ENCODE data around the gene SGTA.
A peak's percentile ranks its signal among the peaks of the same experiment; 100 is the strongest.

The SGTA gene

DNA sequence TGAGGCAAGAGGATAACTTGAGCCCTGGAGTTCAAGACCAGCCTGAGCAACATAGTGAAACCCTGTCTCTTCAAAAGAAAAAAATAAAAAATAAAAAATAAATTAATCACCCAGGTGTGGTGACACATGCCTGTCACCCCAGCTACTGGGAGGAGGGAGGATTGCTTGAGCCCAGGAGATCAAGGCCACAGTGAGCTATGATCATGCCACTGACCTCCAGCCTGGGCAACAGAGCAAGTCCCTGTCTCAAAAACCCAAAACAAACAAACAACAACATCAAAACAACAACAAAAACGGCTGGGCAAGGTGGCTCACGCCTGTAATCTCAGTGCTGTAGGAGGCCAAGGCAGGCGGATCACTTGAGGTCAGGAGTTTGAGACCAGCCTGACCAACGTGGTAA is 39.0 kb downstream of the SGTA start:
- DNase-seq, result no peak

DNA sequence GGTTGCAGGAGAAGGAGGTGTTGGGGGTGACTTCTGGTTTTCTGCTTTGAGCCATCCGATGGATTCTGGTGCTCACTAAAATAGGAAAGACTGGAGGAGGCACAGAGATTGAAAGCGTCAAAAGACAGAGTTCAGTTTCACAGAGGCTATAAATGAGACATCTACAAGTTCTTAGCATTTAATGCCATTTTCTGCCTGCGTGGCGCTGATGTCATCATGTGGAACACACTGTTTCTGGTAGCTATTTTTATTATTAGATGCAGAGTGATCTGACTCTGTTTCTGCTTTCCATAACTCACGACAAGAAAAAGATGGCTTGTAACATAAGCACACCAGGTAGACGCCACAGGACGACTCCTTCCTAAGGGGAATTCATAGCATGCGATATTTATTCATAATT is 40.0 kb downstream of the SGTA start:
- DNase-seq, result no peak

DNA sequence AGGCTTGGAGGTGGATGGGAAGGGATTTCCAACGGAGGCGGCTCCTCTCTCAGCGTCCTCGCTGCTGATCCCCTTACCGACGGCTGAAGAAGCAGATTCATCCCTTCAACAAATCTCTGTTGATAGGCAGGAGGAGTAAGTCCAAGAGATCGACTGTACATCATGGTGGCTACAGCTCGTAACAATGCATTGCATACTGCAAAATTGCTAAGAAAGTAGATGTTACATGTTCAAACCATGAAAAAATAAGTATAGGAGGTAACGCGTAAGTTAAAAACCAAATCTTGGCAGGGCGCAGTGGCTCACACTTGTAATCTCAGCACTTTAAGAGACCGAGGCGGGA is 42.8 kb downstream of the SGTA start:
- DNase-seq, result no peak

DNA sequence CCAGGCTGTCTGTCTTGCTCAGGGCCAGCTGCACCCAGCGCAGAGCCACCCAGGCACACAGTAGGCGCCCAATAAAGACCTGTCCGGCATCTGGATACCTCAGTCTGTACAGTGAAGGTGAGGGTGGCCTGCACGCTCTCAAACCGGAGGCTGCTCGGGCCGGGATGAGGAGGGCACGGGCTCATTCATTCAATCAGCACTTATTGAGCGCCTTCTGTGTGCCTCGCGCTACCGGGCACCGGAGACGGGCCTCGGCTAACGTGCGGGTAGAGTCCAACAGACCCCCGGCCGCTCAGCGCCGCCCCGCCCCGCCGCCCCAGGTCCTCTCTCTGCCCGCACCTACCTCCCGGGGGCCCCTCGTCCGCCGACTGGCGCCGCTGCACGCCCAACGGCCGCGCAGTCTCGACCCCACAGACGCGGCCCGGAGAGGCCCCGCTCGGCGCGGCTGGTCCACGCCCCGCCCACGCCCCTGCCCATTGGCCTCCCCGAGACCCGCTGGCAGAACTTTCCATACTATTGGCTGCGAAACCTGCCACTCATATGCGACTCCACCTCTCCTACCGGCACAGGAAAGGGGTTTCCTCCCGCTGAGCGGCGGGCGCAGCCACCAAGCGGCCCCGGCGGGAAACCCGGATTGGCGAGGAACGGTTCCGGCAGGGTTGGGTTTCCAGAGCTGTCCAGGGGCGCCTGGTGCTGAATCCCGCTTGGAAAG is 43.3 kb downstream of the SGTA start, which contains the start of gene SLC39A3:
TSS of gene SLC39A3 (minus strand) at position 416 of the 712 bp plus-strand sequence. CDS start 2,760 bp downstream, outside the sequence.
- peak; percentile 99 for DNase-seq

DNA sequence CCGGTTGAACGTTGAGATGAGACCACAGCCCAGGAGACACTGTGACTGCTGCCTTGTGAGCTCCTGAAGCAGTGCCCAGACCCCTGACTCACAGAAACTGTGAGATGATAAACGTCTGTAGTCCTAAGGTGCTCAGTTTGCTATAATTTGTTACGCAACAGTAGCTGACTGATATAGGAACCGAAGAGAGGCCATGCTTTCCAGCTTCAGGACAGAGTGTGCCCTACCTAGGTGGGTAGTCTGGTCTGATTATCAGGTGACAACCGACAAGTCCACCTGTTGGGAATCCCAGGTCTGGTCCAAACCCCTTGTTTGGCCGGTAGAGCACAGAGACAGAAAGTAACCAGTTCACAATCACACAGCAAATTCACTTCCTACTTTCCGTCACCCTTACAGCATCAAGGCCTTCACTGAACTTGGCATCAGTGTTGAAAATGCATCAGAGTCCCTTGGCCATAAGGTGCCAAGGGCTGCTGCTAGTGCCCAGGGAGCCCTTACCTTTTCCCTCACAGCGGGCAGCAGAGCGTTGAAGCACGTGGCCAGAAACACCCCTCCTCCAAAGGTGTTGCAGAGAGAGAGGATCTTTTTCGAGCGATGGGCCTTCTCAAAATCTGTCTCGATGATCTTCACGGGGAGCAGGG is 46.4 kb downstream of the SGTA start:
- DNase-seq, result no peak

DNA sequence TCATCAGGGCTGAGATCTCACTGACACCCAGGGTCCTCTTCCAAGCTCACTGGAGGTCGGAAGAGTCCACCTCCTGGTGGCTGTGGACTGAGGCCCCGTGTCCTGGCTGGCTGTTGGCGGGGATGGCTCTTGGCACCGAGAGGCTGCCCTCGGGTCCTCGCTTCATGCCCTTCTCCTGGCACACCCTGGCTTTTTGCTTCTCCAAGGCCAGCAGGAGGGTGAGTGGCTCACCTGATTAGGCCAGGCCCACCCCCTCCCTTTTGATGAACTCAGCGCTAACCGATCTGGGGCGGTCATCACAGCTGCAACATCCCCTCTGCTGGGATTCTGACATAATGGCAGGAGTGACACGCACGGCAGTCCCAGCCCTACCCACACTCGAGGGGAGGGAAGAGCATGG is 47.7 kb downstream of the SGTA start:
- no peak for DNase-seq

DNA sequence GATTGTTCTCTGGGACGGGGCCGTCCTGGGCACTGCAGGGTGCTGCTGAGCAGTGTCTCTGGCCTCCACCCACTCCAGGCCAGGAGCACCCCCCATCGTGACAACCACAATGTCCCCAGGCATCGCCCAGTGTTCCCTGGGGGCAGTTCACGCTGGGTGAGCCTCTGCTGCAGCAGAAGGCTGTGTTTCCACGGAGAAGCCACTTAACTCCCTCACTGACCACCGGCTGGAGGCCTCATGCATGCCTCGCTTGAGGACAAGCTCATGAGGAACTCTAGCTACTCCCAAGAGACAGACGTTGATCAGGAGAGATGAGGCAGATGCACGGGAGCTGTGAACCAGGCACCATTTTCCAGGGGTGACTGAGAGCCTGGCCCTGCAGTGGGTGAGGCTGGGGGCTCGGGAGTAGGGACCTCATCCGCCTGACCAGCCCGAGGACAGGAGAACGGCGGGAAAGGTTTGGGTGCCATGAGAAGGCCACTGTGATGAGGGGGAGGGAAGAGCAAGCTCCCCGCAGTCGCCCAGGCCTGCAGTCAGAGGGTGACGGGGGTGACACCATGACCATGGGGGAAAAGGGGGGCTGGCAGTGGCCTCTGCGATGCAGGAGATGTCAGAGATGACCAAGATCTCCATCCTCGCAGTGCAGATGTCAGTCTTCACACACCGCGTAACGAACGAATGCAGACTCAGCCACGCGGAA is 48.3 kb downstream of the SGTA start:
- no peak for DNase-seq

DNA sequence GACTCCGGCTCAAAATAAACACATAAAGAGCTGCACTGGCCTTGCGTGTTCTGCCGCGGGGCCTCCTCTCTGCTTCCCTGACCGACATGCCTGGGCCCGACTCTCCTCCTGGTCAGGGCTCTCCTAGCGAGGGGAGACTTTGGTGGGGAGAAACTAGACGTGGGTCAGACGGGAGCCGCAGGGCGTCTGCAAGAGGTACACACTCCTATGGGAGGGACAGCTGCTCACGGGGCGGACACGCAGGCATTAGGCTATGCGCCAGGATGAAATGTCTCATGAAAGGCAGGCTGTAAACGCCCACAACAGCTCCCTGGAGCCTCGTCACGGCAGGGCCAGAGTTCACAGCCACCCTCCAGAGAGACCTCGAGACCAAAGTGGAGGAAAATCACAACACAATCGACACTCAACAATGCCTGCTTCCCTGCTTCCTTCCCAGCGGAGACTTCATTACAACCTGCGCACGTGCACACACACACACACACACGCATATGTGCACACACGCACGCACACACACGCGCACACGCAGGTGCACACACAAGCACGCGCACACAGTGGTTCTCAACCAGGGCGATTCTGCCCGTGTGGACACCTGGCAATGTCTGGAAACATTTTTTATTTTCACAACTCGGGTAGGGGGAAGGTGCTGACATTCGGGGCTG is 49.0 kb downstream of the SGTA start:
- no peak for DNase-seq

DNA sequence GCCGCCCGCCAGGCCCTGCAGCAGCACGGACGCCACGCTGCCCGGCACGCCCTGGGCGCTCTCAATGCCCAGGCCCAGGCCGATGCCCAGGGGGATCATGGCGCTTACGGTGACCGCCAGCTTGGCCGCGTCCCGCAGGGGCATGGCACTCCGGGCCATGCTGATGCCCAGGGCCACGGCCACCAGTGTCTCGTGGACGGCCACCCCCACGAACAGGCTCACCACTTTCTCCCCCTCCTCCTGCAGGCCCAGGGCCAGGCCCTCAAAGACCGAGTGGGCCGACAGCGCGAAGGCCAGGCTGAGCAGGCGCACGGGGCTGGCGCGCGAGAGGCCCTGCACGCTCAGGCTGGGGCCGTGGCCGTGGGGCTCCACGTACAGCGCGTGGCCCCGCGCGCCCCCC is 50.2 kb downstream of the SGTA start:
- DNase-seq, result no peak

DNA sequence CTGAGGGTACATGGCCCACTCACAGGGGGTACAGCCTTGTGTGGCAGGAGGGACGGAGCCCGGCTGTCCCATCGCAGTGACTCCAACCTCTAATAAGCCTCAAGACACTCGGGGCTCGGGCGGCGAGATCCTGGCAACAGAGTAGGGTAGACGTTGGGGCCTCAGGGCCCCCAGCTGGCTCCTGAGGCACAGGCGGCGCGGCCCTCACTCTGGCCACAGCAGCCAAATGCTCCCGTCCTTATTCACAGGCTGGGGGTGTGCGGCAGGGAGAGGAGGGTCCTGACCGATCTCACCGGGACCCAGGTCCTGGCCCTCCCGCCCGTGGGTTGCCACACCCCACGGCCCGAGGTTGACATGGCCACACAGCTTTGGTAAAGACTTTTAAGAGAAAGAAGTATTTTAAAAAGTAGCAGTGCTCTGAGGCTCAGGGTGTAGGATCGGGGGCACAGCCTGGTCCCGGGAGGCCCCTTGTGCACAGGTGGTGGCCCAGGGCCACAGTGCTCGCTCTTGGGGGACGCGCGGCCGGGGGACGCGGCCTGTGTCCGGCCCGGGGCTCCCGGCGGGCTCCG is 50.8 kb downstream of the SGTA start:
- DNase-seq, result no peak

DNA sequence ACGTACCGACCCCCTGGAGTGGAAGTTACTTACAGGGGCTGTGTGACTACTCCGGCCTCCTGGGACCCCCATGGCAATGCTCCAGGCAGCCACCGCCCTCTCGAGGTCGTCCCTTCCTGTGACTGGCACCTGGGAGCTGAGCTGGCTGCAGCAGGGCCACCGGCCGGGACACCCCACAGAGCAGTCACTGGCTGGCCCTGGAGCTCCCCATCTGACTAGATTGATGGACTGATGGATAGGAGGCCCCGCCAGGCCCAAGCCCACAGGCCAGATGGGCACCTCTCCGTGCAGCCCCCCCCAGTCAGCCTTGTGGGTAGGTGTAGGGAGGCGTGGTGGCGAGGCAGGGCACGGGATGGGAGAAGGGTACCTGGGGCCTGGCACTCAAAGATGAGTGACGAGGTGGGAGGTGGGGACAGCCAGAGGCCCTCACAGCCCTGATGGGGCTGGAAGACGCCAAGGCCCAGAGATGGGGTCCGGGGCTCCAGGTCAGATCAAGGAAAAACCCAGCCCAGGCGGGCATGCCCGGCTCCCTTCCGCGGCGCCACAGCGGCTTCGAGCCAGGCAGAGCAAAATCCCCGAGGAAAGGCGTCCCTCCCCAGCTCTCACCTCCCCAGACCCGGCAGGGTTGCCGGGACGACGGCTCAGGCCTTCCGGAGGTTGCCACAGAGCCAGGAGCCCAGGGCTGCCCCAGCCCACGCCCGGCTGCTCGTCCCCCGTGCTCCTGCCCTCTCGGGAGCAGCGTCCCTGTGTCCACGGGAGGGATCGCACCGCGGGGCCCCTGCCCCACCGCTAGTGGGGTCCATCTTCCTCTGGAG is 51.7 kb downstream of the SGTA start:
- no peak for DNase-seq

DNA sequence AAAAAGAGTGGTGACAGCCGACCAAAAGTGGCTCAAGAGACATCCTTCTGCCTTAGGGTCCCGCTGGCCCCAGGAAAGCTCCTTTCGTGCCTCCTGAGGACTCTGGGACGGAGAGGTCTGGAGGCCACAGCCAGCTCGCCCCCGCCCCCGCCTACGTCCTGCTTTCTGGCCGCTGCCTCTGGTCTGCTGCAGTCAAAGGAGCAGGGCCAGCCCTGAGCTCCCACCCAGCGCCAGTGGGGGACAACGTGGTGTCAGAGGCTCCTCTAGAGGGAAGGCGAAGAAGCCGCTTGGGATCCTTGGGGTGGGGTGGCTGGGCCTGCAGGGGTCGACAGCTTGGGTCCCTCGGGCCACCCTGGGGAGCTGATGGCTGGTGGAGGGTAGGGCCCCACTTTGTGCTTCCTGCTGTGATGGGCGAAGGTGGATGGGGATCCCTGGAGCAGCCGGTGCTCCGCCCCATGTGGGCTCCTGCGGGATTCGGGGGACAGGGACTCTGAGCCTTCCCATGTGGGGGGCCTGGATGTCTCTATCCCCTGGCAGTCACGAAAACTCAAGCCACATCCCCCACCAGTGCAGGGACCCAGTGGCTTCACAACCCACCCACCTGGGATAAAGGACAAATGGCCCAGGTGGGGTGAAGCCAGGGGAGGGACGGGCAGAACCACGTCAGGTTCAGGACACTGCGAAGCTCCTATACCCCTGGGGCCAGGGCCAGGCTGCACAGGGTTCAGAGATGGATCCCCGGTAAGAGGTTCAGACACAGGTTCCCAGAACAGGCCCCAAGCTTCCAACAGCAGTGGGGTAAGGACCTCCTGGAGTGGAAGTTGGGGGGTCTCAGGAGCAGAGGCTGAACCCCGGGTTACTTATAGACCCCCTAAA is 52.9 kb downstream of the SGTA start:
- no peak for DNase-seq

DNA sequence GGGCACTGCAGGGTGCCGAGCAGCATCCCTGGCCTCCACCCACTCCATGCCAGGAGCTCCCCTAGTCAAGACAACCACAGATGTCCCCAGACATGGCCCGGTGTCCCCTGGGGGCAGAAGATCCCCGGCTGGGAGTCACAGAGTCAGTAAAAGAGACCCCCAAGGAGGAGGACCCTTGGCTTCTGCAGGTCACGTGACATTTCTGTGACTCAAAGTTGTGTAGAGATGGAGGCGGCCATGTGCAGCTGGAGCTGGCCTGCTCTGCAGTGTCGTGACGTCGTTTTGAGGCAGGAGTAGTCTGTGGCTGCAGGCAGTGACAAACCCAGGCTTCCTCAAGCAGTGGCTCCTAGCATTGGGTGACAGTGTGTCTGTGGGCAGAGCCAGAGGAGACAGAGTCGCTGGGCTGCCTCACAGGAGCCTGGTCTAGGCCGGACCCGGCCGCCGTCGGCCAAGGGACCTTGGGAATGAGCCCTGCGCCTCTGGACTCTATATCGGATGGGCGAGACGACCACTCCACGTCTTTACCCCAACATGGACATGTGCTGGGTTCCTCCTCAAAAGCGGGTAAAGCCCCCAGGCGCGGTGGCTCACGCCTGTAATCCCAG is 54.2 kb downstream of the SGTA start:
- DNase-seq, result no peak

DNA sequence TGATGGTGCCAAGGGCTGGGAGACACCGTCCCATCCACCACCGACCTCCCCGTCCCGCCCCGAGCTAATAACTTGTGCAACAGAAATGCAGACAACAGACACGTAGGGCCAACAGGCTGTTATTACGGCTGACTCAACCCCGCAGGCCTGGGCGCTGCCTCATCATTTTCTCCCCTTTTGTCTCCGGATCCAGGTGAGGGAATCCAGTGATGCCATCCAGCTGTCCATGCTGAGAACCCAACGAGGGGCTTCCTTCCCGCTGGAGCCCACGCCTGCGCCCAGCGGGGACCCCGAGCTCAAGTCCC is 55.5 kb downstream of the SGTA start:
- no peak for DNase-seq

DNA sequence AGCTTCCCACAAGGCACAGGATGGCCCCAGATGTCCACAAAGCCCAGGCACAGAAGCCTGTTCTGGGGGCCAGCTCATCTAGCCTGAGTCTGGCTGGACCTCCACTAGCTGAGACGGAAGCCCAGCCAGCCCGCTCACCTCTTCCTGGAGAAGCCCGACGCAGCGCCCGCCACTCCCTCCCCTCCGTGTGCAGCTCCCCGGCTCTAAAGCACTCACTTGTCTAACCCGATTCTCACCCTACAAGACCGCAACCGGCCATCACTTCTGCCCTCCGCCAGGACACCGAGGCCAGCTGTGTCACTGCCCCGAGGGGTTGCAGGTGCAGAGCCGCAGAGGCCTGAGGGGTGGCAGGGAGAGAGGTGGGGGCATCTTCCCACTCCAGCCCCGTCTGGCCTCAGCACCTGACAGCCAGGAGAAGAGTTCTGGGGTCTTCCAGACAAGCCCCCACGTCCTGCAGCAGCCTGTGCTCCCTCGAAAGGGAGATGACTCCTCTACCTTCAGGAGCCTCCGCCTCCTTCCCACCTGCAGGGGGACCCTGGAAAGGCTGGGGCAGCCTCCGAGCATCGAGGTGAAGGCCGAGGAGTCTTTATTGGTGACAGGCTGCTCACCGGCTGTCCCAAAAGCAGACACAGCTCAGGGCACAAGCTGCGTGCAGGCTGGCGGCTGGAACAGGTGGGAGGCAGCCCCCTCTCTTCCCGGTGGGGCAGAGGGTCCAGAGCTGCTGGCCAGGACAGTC is 56.0 kb downstream of the SGTA start:
- no peak for DNase-seq

DNA sequence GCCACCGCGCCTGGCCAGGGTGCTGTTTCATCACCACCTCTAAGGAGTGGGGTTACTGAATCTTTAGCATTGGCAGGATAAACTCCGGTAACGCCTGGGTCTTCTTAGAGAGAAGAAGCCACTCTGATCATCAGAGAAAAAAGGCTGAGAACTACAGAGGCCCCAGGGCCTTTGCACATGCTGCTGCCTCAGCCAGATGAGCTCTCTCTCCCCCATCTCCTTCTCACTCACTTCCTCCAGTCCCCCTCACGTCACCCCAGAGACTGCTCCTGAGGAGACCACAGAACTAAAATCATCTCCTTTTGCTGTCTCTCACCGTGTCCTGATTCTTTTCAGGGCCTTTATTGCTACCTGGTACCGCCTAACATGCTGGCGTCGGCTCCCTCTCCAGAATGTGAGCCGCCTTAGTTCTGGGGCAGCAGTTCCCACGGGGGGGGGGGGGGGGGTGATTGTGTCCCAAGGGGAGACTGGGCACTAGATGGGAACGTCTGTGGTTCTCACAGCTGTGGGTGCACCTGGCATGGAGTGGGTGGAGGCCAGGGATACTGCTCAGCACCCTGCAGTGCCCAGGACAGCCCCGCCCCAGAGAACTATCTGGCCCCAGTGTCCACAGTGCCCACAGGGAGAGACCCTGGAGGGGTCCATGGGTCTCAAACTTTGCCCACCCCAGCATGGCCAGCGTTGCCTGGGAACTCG is 56.8 kb downstream of the SGTA start:
- DNase-seq, result no peak

DNA sequence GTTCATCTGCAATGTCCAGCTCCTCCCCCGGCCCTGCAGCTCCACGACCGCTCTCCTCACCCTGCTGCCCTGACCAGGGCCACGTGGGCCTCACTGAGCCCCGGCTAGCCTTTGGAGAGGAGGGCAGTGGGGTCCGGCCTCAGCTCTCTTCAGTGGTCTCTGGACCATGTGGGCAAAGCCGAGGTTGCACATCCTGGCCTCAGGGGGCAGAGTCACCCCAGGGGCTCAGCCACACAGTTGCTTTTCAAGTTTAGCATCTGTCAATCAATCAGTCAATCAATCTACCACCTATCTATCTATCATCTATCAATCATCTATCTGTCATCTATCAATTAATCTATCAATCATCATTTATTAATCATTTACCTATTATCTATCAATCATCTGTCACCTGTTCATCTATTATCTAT is 58.9 kb downstream of the SGTA start:
- no peak for DNase-seq

DNA sequence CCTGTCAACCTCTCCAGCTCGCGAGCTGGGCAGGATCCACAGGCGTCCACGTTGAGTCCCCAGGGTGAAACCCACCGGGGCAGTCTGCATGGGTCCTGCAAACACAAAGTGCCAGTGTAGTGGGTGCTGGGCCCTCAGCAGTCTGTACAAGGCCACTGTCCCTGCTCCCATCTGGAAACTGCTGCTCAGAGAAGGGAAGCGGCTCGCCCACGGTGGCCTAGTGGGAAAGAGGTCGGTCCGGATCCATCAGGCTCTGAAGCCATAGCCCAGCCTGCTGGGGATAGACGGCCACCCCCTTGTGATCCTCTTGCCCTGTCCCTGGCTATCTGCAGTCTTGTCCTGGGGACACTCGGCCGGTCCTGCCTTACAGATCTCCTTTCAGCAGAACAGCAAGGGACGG is 59.3 kb downstream of the SGTA start:
- no peak for DNase-seq

DNA sequence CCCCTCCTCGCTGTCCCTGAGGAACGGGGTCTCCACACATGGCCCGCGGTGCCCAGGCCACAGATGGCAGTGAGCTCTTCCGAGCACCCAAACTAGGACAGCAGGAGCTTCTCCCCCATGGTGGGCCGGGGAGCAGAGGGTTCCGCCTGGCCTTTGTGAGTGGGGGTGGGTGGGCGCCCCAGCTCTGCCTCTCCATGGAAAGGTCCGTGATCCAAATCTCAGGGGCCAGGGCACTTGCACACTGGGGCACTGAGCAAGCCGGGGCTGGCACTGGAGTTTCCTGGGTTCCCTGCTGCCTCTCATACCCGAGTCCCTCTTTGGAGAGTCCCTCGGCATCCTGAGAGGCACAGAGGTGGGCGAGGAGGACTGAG is 59.7 kb downstream of the SGTA start:
- DNase-seq, result no peak

Measured in activated naive CD4-positive, alpha-beta T cell treated with Interleukin-2 at 50 U/mL for 16 hours (primary cell).